WTC11 (cell line): ENCODE data around the gene ZNF76. TPM values are rescaled to one million over a fixed set of nuclear protein-coding genes. Genes with fewer than 3 reads are reported as not detected.

Experiments
- ATAC-seq: fragments of 200-7000 bp; cut with Tn5 transposase; 2 replicates; pipeline ENCODE4 v1.10.0; 2021; ENCODE audit warnings: mild to moderate bottlenecking, moderate library complexity
- CTCF ChIA-PET: fragments of 300-600 bp; sonication (Branson Sonifier 250); formaldehyde crosslinking; loops from one replicate; lab custom pipeline; 2021; ENCODE audit warnings: antibody characterized with exemption; lab: Charles Lee
- POLR2A ChIA-PET: fragments of 350-600 bp; sonication (Branson Sonifier 250); formaldehyde crosslinking; loops from one replicate; lab custom pipeline; 2021; ENCODE audit warnings: antibody characterized with exemption; lab: Charles Lee
- DNase-seq: peaks from one replicate; pipeline ENCODE4 v3.0.0; 2021; ENCODE audit warnings: low spot score
- H3K27ac Mint-ChIP-seq: 2 replicates; pipeline ENCODE4 v1.8.0; 2021; ENCODE audit warnings: mixed read lengths
- H3K27me3 Mint-ChIP-seq: 2 replicates; pipeline ENCODE4 v1.8.0; 2021; ENCODE audit warnings: low read depth, mild to moderate bottlenecking, moderate library complexity, mixed read lengths
- H3K36me3 Mint-ChIP-seq: 2 replicates; pipeline ENCODE4 v1.8.0; 2021; ENCODE audit warnings: mixed read lengths
- H3K4me1 Mint-ChIP-seq: 2 replicates; pipeline ENCODE4 v1.8.0; 2022; ENCODE audit warnings: mixed read lengths
- H3K4me3 Mint-ChIP-seq: 2 replicates; pipeline ENCODE4 v1.8.0; 2021; ENCODE audit warnings: mild to moderate bottlenecking, moderate library complexity, mixed read lengths
- H3K9me3 Mint-ChIP-seq: 2 replicates; pipeline ENCODE4 v1.8.0; 2021; ENCODE audit warnings: mixed read lengths
- IRF2 ChIP-seq: sonication (generic); formaldehyde crosslinking; IDR thresholded peaks from 2 replicates; pipeline ENCODE4 v1.8.0; 2022; ENCODE audit warnings: low read depth, missing genetic modification reagents, borderline replicate concordance
- JUN ChIP-seq: sonication (generic); formaldehyde crosslinking; IDR thresholded peaks from 2 replicates; pipeline ENCODE4 v1.8.0; 2023; ENCODE audit warnings: mild to moderate bottlenecking, missing genetic modification reagents
- NR2C2 ChIP-seq: sonication (generic); formaldehyde crosslinking; IDR thresholded peaks from 2 replicates; pipeline ENCODE4 v1.8.0; 2022; ENCODE audit warnings: mild to moderate bottlenecking, missing genetic modification reagents
- SMAD4 ChIP-seq: sonication (generic); formaldehyde crosslinking; IDR thresholded peaks from 2 replicates; pipeline ENCODE4 v1.8.0; 2022; ENCODE audit warnings: mild to moderate bottlenecking, missing genetic modification reagents
- TEAD1 ChIP-seq: sonication (generic); formaldehyde crosslinking; IDR thresholded peaks from 2 replicates; pipeline ENCODE4 v1.8.0; 2022; ENCODE audit warnings: mild to moderate bottlenecking, missing genetic modification reagents
- ZNF317 ChIP-seq: sonication (generic); formaldehyde crosslinking; IDR thresholded peaks from 2 replicates; pipeline ENCODE4 v1.8.1; 2023; ENCODE audit warnings: low read depth, mild to moderate bottlenecking, moderate library complexity, missing genetic modification reagents, borderline replicate concordance
- ZNF416 ChIP-seq: fragments of 250-450 bp; sonication (Bioruptor Pico); IDR thresholded peaks from 2 replicates; pipeline ENCODE4 v1.9.0; 2021; ENCODE audit warnings: mild to moderate bottlenecking, inconsistent platforms
- ZNF671 ChIP-seq: fragments of 250-450 bp; sonication (Bioruptor Pico); IDR thresholded peaks from 2 replicates; pipeline ENCODE4 v1.8.0; 2021; ENCODE audit warnings: mild to moderate bottlenecking
- total RNA-seq: library from RNA; stranded (reverse); gene quantifications from 3 replicates; pipeline ENCODE4 v1.2.3, GENCODE V29; 2021
- TF ChIP-seq, protein P1 (sequence below): fragments of 250-450 bp; sonication (Bioruptor Pico); conservative IDR thresholded peaks from 2 replicates; pipeline ENCODE4 v1.9.0; 2021; ENCODE audit warnings: mild to moderate bottlenecking
- TF ChIP-seq, protein P2 (sequence below): sonication (generic); formaldehyde crosslinking; IDR thresholded peaks from 2 replicates; pipeline ENCODE4 v1.8.0; 2022; ENCODE audit warnings: missing genetic modification reagents
- TF ChIP-seq, protein P3 (sequence below): sonication (generic); formaldehyde crosslinking; conservative IDR thresholded peaks from 2 replicates; pipeline ENCODE4 v1.8.1; 2023; ENCODE audit warnings: mild to moderate bottlenecking, low read depth, missing genetic modification reagents, moderate library complexity
- TF ChIP-seq, protein P4 (sequence below): sonication (generic); formaldehyde crosslinking; IDR thresholded peaks from 2 replicates; pipeline ENCODE4 v1.8.1; 2023; ENCODE audit warnings: mild to moderate bottlenecking, missing genetic modification reagents
- TF ChIP-seq, protein P5 (sequence below): sonication (generic); formaldehyde crosslinking; IDR thresholded peaks from 2 replicates; pipeline ENCODE4 v1.8.1; 2023; ENCODE audit warnings: mild to moderate bottlenecking, missing genetic modification reagents, borderline replicate concordance
- TF ChIP-seq, protein P6 (sequence below): fragments of 250-450 bp; sonication (Bioruptor Pico); IDR thresholded peaks from 2 replicates; pipeline ENCODE4 v1.9.0; 2021; ENCODE audit warnings: mild to moderate bottlenecking, borderline replicate concordance

Gene ZNF76
- total RNA-seq, 1 experiment from 2014 or later, result 25.8 TPM

DNA sequence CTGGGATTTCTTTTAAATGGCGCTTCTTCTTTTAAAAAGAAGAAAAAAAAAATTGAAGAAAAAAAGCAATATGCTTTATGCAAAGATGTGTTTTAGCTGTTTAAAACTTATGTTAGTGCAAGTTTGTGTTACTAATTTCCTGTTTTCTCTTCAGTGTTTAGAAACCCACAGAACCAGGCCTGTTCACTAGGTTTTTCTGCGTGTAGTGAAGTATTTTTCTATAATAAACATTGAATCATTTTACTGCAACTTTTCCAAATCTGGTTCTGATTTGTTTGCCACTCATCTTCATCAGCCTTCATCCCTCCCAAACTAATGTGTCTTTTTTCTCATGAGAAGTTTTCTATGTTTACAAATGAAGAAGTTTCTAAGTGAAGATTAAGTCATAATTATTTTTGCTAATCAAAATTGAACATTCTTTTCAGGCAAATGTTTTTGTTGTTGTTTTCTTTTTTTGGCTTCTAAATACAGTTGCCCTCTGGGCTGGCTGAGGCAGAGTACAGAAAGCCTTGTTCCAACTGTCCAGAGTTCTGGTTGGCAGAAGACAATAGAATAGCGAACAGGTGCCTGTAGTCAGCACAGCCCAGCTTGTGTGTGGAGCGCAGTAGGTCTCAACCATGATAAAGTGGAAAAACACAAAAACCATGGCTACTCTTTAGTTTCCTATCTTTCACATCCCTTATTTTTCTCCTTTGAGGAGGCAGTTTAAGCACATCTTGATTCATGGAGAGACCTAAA is 14.5 kb downstream of the ZNF76 start:
- TF ChIP-seq, protein P1, sequence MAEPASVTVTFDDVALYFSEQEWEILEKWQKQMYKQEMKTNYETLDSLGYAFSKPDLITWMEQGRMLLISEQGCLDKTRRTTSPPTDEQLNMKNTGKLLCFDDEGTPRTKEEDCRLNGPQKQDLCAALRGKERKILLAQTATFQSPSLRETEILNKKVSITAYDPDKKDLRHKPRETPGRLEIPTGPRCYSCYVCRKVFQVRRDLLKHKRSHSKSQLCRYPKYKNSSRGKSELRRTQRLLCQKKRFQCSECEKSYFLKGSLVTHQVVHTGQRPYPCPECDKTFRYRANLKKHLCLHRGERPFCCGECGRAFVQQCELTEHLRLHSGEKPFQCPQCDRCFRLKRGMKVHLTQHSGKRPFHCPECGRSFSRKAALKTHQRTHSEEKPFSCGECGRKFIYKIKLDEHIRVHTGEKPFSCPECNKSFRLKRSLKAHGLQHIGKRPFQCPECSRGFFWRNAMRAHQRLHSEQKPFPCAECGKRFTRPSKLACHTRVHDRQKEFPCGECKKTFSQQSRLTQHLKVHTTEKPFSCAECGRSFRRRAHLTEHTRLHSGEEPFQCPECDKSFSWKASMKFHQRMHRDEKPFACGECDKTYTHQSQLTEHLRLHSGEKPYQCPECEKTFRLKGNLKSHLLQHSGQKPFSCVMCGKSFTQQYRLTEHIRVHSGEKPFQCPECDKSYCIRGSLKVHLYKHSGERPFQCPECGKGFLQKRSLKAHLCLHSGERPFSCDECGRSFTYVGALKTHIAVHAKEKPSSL, result no peak
- no peak for TF ChIP-seq ZNF416 (CRISPR knock-in tag)
- Mint-ChIP-seq H3K9me3 (no peaks in the 10 kb centered on the region), H3K27me3 (peaks cover 2% of the 10 kb centered on the region; the same call in 1 of the 2 replicates), H3K4me1 (no peaks in the 10 kb centered on the region), H3K27ac (no peak overlapping the region), H3K4me3 (no peak overlapping the region), H3K36me3 (peaks cover 3% of the 10 kb centered on the region; the same call in 1 of the 2 replicates)
- ChIA-PET POLR2A (no interaction called here), CTCF (no interaction called here)
- no peak for DNase-seq
- ATAC-seq, result no peak

DNA sequence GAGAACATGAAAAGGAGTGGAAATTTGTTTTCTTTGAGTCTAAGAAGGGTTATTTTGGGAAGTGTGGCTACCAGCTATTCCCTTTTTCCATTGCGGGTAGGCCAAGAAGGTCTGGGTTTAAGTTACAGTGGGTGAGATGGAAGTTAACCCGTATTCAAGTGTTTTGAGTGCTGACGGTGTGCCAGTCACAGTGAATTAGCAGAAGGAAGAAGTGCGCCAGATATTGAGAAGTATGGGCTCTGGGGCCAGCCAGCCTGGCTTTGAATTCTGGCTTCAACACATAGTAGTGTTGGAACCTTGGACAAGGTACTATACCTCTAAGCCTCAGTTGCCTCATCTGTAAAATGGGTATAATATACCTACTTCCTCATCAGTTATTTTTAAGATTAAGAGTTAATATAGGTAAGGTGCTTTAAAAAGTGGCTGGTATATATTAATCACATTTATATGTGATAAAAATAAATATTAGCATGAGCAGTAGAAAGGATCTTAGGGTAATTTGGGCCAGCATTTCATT is 16.3 kb downstream of the ZNF76 start:
- DNase-seq, result no peak
- POLR2A ChIA-PET, result no interaction called here
- H3K4me3 Mint-ChIP-seq, result no peak overlapping the region
- H3K4me1 Mint-ChIP-seq, result no peaks in the 10 kb centered on the region
- ATAC-seq, result no peak
- CTCF ChIA-PET, result no interaction called here
- no peaks in the 10 kb centered on the region for H3K27me3 Mint-ChIP-seq
- no peak overlapping the region for H3K27ac Mint-ChIP-seq
- H3K9me3 Mint-ChIP-seq, result no peaks in the 10 kb centered on the region
- H3K36me3 Mint-ChIP-seq, result no peaks in the 10 kb centered on the region
- TF ChIP-seq, protein P2, sequence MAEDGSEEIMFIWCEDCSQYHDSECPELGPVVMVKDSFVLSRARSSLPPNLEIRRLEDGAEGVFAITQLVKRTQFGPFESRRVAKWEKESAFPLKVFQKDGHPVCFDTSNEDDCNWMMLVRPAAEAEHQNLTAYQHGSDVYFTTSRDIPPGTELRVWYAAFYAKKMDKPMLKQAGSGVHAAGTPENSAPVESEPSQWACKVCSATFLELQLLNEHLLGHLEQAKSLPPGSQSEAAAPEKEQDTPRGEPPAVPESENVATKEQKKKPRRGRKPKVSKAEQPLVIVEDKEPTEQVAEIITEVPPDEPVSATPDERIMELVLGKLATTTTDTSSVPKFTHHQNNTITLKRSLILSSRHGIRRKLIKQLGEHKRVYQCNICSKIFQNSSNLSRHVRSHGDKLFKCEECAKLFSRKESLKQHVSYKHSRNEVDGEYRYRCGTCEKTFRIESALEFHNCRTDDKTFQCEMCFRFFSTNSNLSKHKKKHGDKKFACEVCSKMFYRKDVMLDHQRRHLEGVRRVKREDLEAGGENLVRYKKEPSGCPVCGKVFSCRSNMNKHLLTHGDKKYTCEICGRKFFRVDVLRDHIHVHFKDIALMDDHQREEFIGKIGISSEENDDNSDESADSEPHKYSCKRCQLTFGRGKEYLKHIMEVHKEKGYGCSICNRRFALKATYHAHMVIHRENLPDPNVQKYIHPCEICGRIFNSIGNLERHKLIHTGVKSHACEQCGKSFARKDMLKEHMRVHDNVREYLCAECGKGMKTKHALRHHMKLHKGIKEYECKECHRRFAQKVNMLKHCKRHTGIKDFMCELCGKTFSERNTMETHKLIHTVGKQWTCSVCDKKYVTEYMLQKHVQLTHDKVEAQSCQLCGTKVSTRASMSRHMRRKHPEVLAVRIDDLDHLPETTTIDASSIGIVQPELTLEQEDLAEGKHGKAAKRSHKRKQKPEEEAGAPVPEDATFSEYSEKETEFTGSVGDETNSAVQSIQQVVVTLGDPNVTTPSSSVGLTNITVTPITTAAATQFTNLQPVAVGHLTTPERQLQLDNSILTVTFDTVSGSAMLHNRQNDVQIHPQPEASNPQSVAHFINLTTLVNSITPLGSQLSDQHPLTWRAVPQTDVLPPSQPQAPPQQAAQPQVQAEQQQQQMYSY, result no peak
- TF ChIP-seq, protein P3, sequence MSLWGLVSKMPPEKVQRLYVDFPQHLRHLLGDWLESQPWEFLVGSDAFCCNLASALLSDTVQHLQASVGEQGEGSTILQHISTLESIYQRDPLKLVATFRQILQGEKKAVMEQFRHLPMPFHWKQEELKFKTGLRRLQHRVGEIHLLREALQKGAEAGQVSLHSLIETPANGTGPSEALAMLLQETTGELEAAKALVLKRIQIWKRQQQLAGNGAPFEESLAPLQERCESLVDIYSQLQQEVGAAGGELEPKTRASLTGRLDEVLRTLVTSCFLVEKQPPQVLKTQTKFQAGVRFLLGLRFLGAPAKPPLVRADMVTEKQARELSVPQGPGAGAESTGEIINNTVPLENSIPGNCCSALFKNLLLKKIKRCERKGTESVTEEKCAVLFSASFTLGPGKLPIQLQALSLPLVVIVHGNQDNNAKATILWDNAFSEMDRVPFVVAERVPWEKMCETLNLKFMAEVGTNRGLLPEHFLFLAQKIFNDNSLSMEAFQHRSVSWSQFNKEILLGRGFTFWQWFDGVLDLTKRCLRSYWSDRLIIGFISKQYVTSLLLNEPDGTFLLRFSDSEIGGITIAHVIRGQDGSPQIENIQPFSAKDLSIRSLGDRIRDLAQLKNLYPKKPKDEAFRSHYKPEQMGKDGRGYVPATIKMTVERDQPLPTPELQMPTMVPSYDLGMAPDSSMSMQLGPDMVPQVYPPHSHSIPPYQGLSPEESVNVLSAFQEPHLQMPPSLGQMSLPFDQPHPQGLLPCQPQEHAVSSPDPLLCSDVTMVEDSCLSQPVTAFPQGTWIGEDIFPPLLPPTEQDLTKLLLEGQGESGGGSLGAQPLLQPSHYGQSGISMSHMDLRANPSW (CRISPR knock-in tag), result no peak
- TF ChIP-seq SMAD4 (CRISPR knock-in tag) (no peak), IRF2 (CRISPR knock-in tag) (no peak), ZNF317 (CRISPR knock-in tag) (no peak), JUN (CRISPR knock-in tag) (no peak), TEAD1 (no peak), NR2C2 (CRISPR knock-in tag) (no peak), ZNF671 (CRISPR knock-in tag) (no peak)
- TF ChIP-seq, protein P4, sequence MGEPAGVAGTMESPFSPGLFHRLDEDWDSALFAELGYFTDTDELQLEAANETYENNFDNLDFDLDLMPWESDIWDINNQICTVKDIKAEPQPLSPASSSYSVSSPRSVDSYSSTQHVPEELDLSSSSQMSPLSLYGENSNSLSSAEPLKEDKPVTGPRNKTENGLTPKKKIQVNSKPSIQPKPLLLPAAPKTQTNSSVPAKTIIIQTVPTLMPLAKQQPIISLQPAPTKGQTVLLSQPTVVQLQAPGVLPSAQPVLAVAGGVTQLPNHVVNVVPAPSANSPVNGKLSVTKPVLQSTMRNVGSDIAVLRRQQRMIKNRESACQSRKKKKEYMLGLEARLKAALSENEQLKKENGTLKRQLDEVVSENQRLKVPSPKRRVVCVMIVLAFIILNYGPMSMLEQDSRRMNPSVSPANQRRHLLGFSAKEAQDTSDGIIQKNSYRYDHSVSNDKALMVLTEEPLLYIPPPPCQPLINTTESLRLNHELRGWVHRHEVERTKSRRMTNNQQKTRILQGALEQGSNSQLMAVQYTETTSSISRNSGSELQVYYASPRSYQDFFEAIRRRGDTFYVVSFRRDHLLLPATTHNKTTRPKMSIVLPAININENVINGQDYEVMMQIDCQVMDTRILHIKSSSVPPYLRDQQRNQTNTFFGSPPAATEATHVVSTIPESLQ (CRISPR knock-in tag), result no peak
- TF ChIP-seq, protein P5, sequence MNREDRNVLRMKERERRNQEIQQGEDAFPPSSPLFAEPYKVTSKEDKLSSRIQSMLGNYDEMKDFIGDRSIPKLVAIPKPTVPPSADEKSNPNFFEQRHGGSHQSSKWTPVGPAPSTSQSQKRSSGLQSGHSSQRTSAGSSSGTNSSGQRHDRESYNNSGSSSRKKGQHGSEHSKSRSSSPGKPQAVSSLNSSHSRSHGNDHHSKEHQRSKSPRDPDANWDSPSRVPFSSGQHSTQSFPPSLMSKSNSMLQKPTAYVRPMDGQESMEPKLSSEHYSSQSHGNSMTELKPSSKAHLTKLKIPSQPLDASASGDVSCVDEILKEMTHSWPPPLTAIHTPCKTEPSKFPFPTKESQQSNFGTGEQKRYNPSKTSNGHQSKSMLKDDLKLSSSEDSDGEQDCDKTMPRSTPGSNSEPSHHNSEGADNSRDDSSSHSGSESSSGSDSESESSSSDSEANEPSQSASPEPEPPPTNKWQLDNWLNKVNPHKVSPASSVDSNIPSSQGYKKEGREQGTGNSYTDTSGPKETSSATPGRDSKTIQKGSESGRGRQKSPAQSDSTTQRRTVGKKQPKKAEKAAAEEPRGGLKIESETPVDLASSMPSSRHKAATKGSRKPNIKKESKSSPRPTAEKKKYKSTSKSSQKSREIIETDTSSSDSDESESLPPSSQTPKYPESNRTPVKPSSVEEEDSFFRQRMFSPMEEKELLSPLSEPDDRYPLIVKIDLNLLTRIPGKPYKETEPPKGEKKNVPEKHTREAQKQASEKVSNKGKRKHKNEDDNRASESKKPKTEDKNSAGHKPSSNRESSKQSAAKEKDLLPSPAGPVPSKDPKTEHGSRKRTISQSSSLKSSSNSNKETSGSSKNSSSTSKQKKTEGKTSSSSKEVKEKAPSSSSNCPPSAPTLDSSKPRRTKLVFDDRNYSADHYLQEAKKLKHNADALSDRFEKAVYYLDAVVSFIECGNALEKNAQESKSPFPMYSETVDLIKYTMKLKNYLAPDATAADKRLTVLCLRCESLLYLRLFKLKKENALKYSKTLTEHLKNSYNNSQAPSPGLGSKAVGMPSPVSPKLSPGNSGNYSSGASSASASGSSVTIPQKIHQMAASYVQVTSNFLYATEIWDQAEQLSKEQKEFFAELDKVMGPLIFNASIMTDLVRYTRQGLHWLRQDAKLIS, result no peak
- TF ChIP-seq, protein P6, sequence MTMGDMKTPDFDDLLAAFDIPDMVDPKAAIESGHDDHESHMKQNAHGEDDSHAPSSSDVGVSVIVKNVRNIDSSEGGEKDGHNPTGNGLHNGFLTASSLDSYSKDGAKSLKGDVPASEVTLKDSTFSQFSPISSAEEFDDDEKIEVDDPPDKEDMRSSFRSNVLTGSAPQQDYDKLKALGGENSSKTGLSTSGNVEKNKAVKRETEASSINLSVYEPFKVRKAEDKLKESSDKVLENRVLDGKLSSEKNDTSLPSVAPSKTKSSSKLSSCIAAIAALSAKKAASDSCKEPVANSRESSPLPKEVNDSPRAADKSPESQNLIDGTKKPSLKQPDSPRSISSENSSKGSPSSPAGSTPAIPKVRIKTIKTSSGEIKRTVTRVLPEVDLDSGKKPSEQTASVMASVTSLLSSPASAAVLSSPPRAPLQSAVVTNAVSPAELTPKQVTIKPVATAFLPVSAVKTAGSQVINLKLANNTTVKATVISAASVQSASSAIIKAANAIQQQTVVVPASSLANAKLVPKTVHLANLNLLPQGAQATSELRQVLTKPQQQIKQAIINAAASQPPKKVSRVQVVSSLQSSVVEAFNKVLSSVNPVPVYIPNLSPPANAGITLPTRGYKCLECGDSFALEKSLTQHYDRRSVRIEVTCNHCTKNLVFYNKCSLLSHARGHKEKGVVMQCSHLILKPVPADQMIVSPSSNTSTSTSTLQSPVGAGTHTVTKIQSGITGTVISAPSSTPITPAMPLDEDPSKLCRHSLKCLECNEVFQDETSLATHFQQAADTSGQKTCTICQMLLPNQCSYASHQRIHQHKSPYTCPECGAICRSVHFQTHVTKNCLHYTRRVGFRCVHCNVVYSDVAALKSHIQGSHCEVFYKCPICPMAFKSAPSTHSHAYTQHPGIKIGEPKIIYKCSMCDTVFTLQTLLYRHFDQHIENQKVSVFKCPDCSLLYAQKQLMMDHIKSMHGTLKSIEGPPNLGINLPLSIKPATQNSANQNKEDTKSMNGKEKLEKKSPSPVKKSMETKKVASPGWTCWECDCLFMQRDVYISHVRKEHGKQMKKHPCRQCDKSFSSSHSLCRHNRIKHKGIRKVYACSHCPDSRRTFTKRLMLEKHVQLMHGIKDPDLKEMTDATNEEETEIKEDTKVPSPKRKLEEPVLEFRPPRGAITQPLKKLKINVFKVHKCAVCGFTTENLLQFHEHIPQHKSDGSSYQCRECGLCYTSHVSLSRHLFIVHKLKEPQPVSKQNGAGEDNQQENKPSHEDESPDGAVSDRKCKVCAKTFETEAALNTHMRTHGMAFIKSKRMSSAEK (CRISPR knock-in tag), result no peak
